Mesendoderm (in vitro differentiated cells): ENCODE measurements around the gene GPATCH4.
A peak's percentile ranks its signal among the peaks of the same experiment; 100 is the strongest.

ENCODE experiments used
- DNase-seq: peaks from one replicate; pipeline ENCODE4 v3.0.0; 2013
- H2AK5ac ChIP-seq: 2 replicates; pipeline ENCODE4 v1.6.1; 2013; ENCODE audit warnings: low read length, inconsistent platforms
- H2BK120ac ChIP-seq: 2 replicates; pipeline ENCODE4 v1.6.1; 2013; ENCODE audit warnings: low read depth, mild to moderate bottlenecking, low read length, moderate library complexity, mixed read lengths
- H2BK15ac ChIP-seq: replicated peaks from 2 replicates; pipeline ENCODE4 v1.6.1; 2013; ENCODE audit warnings: low read depth, mild to moderate bottlenecking, moderate library complexity
- H2BK5ac ChIP-seq: 2 replicates; pipeline ENCODE4 v1.6.1; 2013; ENCODE audit warnings: low read length, inconsistent platforms
- H3K18ac ChIP-seq: 2 replicates; pipeline ENCODE4 v1.6.1; 2013; ENCODE audit warnings: mild to moderate bottlenecking, low read length, mixed read lengths
- H3K23ac ChIP-seq: one replicate; pipeline ENCODE4 v1.6.1; 2013; ENCODE audit warnings: low read length
- H3K27ac ChIP-seq: 2 replicates; pipeline ENCODE4 v1.5.1; 2013; ENCODE audit warnings: low read depth, mild to moderate bottlenecking, inconsistent platforms, low read length, moderate library complexity
- H3K27me3 ChIP-seq: 2 replicates; pipeline ENCODE4 v1.6.1; 2013; ENCODE audit warnings: low read length, control low read depth, mild to moderate bottlenecking, inconsistent platforms; ENCODE audit not compliant: insufficient read depth, poor library complexity
- H3K36me3 ChIP-seq: 2 replicates; pipeline ENCODE4 v1.6.1; 2013; ENCODE audit warnings: low read length, inconsistent platforms; ENCODE audit not compliant: control insufficient read depth, insufficient read depth
- H3K4ac ChIP-seq: one replicate; pipeline ENCODE4 v1.6.1; 2013; ENCODE audit warnings: low read depth, mild to moderate bottlenecking, low read length, moderate library complexity
- H3K4me1 ChIP-seq: 2 replicates; pipeline ENCODE4 v1.6.1; 2013; ENCODE audit warnings: low read depth, low read length, inconsistent platforms; ENCODE audit not compliant: control insufficient read depth
- H3K4me2 ChIP-seq: 2 replicates; pipeline ENCODE4 v1.6.1; 2013; ENCODE audit warnings: low read length
- H3K4me3 ChIP-seq: 2 replicates; pipeline ENCODE4 v1.5.1; 2013; ENCODE audit warnings: mild to moderate bottlenecking, low read length
- H3K56ac ChIP-seq: one replicate; pipeline ENCODE4 v1.6.1; 2013; ENCODE audit warnings: low read length
- H3K79me1 ChIP-seq: 2 replicates; pipeline ENCODE4 v1.6.1; 2013; ENCODE audit warnings: low read length, inconsistent platforms
- H3K79me2 ChIP-seq: 2 replicates; pipeline ENCODE4 v1.6.1; 2013; ENCODE audit warnings: mild to moderate bottlenecking, low read length; ENCODE audit not compliant: control insufficient read depth, insufficient read depth
- H3K9ac ChIP-seq: 2 replicates; pipeline ENCODE4 v1.6.1; 2013; ENCODE audit warnings: low read length, inconsistent platforms
- H4K5ac ChIP-seq: one replicate; pipeline ENCODE4 v1.6.1; 2013; ENCODE audit warnings: low read length
- H4K8ac ChIP-seq: one replicate; pipeline ENCODE4 v1.6.1; 2013; ENCODE audit warnings: low read depth, mild to moderate bottlenecking, control low read depth, low read length, moderate library complexity
- WGBS: extraction: QIAGEN DNeasy Blood & Tissue Kit; methylation state at CpG from one replicate; pipeline ENCODE4 v1.1.7; 2013; ENCODE audit warnings: low lambda C conversion rate, missing lambda C conversion rate; ENCODE audit not compliant: insufficient coverage; ENCODE audit errors: extremely low coverage; 5-methylcytosine and 5-hydroxymethylcytosine counted together

The GPATCH4 gene

DNA sequence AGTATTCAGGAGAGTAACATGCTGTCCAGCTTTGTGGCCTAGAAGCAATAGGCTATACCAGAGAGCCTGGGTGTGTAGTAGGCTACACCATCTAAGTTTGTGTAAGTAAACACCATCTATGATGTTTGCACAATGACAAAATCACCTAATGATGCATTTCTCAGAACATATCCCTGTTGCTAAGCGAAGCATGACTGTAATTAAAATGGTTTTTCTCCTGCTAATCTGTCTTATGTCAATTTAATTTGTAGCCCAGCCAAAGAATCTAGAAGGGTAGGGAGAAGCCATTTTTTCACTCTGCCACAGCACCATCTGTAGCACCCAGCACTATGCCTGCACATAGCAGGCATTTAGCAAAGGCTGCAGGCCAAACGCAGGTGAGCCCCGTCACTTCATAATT lies 23.7 kb downstream of the GPATCH4 start:
- H2AK5ac ChIP-seq, result no peak overlapping the region
- H3K18ac ChIP-seq, result no peak overlapping the region
- H3K23ac ChIP-seq, result no peak overlapping the region
- no peak overlapping the region for H3K4ac ChIP-seq
- no peaks in the 10 kb centered on the region for H3K36me3 ChIP-seq
- no peak overlapping the region for H4K5ac ChIP-seq
- H3K27me3 ChIP-seq, result no peaks in the 10 kb centered on the region
- H3K27ac ChIP-seq, result no peak overlapping the region
- no peak overlapping the region for H3K4me3 ChIP-seq
- no peak overlapping the region for H2BK15ac ChIP-seq
- no CpG with 5 or more reads among the region's 3 CpGs for WGBS
- H3K56ac ChIP-seq, result no peak overlapping the region
- H4K8ac ChIP-seq, result no peak overlapping the region
- no peak for DNase-seq
- H2BK120ac ChIP-seq, result no peak overlapping the region
- no peaks in the 10 kb centered on the region for H3K4me1 ChIP-seq
- no peak overlapping the region for H3K9ac ChIP-seq
- H2BK5ac ChIP-seq, result no peak overlapping the region
- no peak overlapping the region for H3K4me2 ChIP-seq
- no peaks in the 10 kb centered on the region for H3K79me2 ChIP-seq
- no peaks in the 10 kb centered on the region for H3K79me1 ChIP-seq

DNA sequence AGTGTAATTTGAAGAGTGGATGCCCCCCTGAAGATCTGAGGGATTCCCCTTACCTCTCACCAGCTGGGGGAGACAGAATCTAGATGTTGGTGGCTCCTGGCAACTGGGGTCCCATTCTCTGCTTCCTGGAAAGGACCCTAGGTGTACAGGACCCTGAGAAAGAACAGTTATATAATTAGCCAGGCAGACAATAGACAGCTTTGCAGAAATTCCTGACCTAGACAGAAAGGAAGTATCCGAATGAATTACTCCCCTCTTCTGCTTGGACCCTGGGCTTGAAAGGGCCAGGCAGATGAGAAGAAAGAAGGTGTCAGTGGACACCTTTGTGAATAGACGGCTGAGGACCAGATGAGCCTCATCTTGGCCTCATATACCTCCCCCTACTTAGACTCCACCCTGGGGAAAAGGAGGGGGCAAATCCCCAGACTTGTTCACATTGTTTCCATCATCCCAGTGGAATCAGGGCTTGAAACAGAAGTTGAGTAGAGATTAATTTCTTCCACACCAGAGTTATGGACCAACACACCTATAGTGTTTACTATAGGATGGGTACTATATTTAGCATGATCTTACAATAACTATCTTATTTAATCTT lies 27.1 kb downstream of the GPATCH4 start:
- H3K56ac ChIP-seq, result no peak overlapping the region
- peaks cover 4% of the 10 kb centered on the region for H3K79me2 ChIP-seq
- H3K4me3 ChIP-seq, result no peak overlapping the region
- H2BK120ac ChIP-seq, result no peak overlapping the region
- H2BK5ac ChIP-seq, result no peak overlapping the region
- no peaks in the 10 kb centered on the region for H3K27me3 ChIP-seq
- no peak overlapping the region for H2BK15ac ChIP-seq
- peaks cover 5% of the 10 kb centered on the region for H3K79me1 ChIP-seq
- no CpG with 5 or more reads among the region's 2 CpGs for WGBS
- H3K9ac ChIP-seq, result no peak overlapping the region
- H4K8ac ChIP-seq, result no peak overlapping the region
- H2AK5ac ChIP-seq, result no peak overlapping the region
- H3K4ac ChIP-seq, result no peak overlapping the region
- no peak overlapping the region for H3K18ac ChIP-seq
- H3K36me3 ChIP-seq, result no peaks in the 10 kb centered on the region
- H3K4me2 ChIP-seq, result no peak overlapping the region
- no peak for DNase-seq
- H3K27ac ChIP-seq, result no peak overlapping the region
- H4K5ac ChIP-seq, result no peak overlapping the region
- no peak overlapping the region for H3K23ac ChIP-seq
- peaks cover 4% of the 10 kb centered on the region for H3K4me1 ChIP-seq

DNA sequence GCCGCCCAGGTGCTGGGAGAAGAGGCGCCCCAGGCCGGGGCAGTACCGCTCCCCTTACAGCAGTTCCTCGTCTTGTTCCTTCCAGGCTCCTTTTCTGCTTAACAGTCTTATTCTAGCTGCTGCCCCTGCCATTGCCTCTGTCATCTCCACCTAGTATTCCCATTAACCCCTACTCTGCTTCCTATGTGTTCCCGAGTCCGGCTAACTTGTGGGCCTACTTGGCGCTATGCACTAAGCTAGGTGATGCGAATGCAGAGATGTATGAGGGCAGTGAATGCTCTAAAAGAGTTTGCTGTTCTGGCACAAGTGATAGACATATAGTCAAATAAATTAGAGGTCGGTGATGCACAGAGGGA lies 28.6 kb downstream of the GPATCH4 start:
- no peak overlapping the region for H3K4me3 ChIP-seq
- no peak overlapping the region for H2BK15ac ChIP-seq
- no peak overlapping the region for H4K8ac ChIP-seq
- H2BK120ac ChIP-seq, result no peak overlapping the region
- peaks cover 4% of the 10 kb centered on the region for H3K4me1 ChIP-seq
- H2BK5ac ChIP-seq, result no peak overlapping the region
- no peaks in the 10 kb centered on the region for H3K27me3 ChIP-seq
- H3K9ac ChIP-seq, result no peak overlapping the region
- no peak for DNase-seq
- H3K36me3 ChIP-seq, result no peaks in the 10 kb centered on the region
- WGBS, result no CpG with 5 or more reads among the region's 10 CpGs
- H3K4me2 ChIP-seq, result no peak overlapping the region
- no peak overlapping the region for H3K23ac ChIP-seq
- no peak overlapping the region for H3K27ac ChIP-seq
- peaks cover 5% of the 10 kb centered on the region for H3K79me1 ChIP-seq
- H3K56ac ChIP-seq, result no peak overlapping the region
- no peak overlapping the region for H2AK5ac ChIP-seq
- H4K5ac ChIP-seq, result no peak overlapping the region
- no peak overlapping the region for H3K18ac ChIP-seq
- H3K4ac ChIP-seq, result no peak overlapping the region
- peaks cover 4% of the 10 kb centered on the region for H3K79me2 ChIP-seq

DNA sequence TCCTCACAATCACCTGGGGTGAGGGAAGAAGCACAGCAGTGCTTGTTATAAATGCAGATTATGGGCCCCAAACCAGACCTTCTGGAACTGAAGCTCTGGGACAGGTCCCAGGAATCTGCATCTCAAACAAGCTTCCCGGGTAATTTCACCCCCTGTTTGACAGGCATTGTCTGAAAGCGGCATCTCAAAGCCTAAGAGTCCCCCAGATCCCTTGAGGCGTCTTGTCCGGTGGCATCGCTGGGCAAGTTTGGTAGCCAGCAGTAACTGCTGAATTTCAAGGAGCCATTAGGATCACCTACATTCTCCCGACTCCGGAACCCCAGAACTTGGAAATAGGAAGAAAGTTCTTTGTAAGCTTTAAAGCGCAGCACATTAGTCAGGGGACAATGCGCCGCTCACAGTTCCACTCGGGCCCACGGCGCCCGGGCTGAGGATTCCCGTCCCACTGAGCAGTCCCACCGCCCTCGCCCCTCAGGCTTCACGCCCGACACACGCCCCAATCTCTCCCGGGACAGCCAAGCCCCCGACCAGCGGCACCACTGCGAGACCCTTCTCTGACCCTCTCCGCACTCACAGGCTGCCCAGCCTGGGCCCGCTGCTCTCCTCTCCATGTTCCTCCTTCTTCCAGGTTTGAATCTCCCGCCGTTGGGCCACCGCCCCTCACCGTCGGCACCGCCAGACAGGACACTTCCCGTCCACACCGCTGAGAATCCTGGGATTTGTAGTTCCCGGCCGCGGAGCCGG lies 29.2 kb downstream of the GPATCH4 start, which contains the start of gene IQGAP3:
Gene IQGAP3 (minus strand): TSS at position 647 of the 744 bp plus-strand sequence. CDS start 36 bp downstream, at position 611.
- H3K36me3 ChIP-seq, result no peaks in the 10 kb centered on the region
- H3K4me3 ChIP-seq, result peak within 1 kb of the TSS; percentile 75
- no peak within 1 kb of the TSS for H3K27ac ChIP-seq
- WGBS, result no CpG with 5 or more reads among the region's 38 CpGs
- H3K4me1 ChIP-seq, result peaks cover 4% of the 10 kb centered on the region
- no peak within 1 kb of the TSS for H4K5ac ChIP-seq
- no peak within 1 kb of the TSS for H3K4ac ChIP-seq
- peak within 1 kb of the TSS; percentile 30 for H3K18ac ChIP-seq
- H2BK5ac ChIP-seq, result no peak within 1 kb of the TSS
- peak; percentile 90 for DNase-seq
- peak within 1 kb of the TSS; percentile 95 for H3K56ac ChIP-seq
- H4K8ac ChIP-seq, result no peak within 1 kb of the TSS
- H2BK120ac ChIP-seq, result no peak within 1 kb of the TSS
- H3K9ac ChIP-seq, result peak within 1 kb of the TSS; percentile 83
- no peak within 1 kb of the TSS for H3K23ac ChIP-seq
- H3K4me2 ChIP-seq, result peak within 1 kb of the TSS; percentile 26
- peaks cover 5% of the 10 kb centered on the region for H3K79me1 ChIP-seq
- H3K27me3 ChIP-seq, result no peaks in the 10 kb centered on the region
- peaks cover 4% of the 10 kb centered on the region for H3K79me2 ChIP-seq
- no peak within 1 kb of the TSS for H2BK15ac ChIP-seq
- H2AK5ac ChIP-seq, result no peak within 1 kb of the TSS

DNA sequence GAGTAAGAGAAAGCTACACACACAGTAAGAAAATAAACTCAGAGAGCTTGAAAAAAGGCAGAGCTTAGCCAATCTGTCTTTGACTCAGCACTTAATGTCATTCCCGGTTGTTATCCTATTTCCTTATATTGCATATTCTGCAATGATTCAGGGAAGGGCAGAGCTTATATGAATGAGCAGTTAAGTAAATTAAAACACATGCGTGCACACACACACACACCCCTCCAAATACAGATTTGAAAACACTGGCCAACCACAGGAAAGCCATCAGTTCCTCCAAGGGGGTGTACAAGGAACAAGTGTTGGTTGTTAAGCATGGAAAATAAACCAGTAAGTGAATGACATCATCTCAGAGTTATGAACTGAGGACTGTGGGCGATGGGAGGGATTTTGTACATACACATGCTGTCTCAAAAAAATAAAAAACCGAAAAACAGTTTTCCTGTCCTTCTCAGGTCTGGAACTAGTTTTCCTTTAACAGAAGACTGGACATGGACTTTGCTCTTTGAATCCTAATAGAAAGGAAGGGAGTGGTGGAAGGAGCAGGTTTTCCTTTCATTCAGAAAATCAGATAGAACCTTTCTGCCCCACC lies 29.9 kb downstream of the GPATCH4 start:
- peak overlapping the region; percentile 83 for H3K9ac ChIP-seq

More for the DNA sequence above, 29.9 kb downstream of the GPATCH4 start:
- Histone ChIP-seq H3K79me1 (peaks cover 5% of the 10 kb centered on the region), H3K4ac (no peak overlapping the region), H2BK120ac (no peak overlapping the region), H3K27ac (no peak overlapping the region), H3K79me2 (peaks cover 4% of the 10 kb centered on the region), H2AK5ac (no peak overlapping the region), H4K5ac (no peak overlapping the region), H3K4me3 (peak overlapping the region; percentile 75), H3K36me3 (no peaks in the 10 kb centered on the region), H3K56ac (peak overlapping the region; percentile 95), H3K23ac (no peak overlapping the region), H2BK5ac (no peak overlapping the region), H3K4me2 (peak overlapping the region; percentile 26), H3K4me1 (peaks cover 4% of the 10 kb centered on the region), H2BK15ac (no peak overlapping the region), H3K27me3 (no peaks in the 10 kb centered on the region), H3K18ac (peak overlapping the region; percentile 30), H4K8ac (no peak overlapping the region)
- WGBS, result no CpG with 5 or more reads among the region's 4 CpGs
- DNase-seq, result no peak
